PFSK-1 (cell line): ENCODE measurements around the gene GJA9.

Experiments
- POLR2AphosphoS5 ChIP-seq: IDR thresholded peaks from 2 replicates; pipeline ENCODE4 v1.6.1; 2012; ENCODE audit warnings: low read depth, mild to moderate bottlenecking, control low read depth, low read length, moderate library complexity
- REST ChIP-seq, 2 experiments: IDR thresholded peaks; 2 replicates each; pipeline versions ENCODE4 v1.6.1 to v1.8.0; 2011 to 2012; ENCODE audit warnings: low read depth in 2 of 2, low read length in 2 of 2, control low read depth in 1 of 2, inconsistent platforms in 1 of 2, mild to moderate bottlenecking in 1 of 2, moderate library complexity in 1 of 2; ENCODE audit not compliant: insufficient read depth in 1 of 2
- TAF1 ChIP-seq: IDR thresholded peaks from 2 replicates; pipeline ENCODE4 v1.6.1; 2012; ENCODE audit warnings: low read length, control low read depth, borderline replicate concordance; ENCODE audit not compliant: insufficient read depth

GRCh38 chr1:38898653-38899230, 17.4 kb upstream of the GJA9 start:
- no peak for TF ChIP-seq POLR2AphosphoS5
- TF ChIP-seq TAF1, result no peak
- TF ChIP-seq REST (IDR thresholded peaks at IDR 0.05; ENCODE audit: insufficient read depth in 1 of 2, low read depth in 2 of 2, low read length in 2 of 2), result no peak
